Endometrium (tissue), 2 donors: ENCODE measurements around the gene APOO.
"Not testable (repeated sequence)": the region's sequence is repeated elsewhere in the genome, so short reads cannot be mapped to it uniquely, and the experiment has no call there.

ENCODE experiments used
- FAIRE-seq: peaks from 2 replicates; lab custom pipeline; 2012; peaks lifted over from hg19 to GRCh38; lab: Jason Lieb, UNC
- donor health status: control.
- donor health status: control.

APOO gene

GRCh38 chrX:23859238-23859637, 48.5 kb downstream of the APOO start:
- not testable (repeated sequence) for FAIRE-seq

- no peak for FAIRE-seq
Measured at GRCh38 chrX:23857935-23858334, 49.8 kb downstream of the APOO start.

- FAIRE-seq: no peak
Measured at GRCh38 chrX:23857363-23857762, 50.4 kb downstream of the APOO start.

GRCh38 chrX:23855569-23855968, 52.2 kb downstream of the APOO start:
- no peak for FAIRE-seq

GRCh38 chrX:23854945-23855344, 52.8 kb downstream of the APOO start:
- FAIRE-seq: no peak

GRCh38 chrX:23854122-23854521, 53.6 kb downstream of the APOO start:
- no peak for FAIRE-seq

- no peak for FAIRE-seq
Measured at GRCh38 chrX:23851544-23851943, 56.2 kb downstream of the APOO start.

GRCh38 chrX:23849241-23849640, 58.5 kb downstream of the APOO start:
- no peak for FAIRE-seq

GRCh38 chrX:23845351-23845817, 62.4 kb downstream of the APOO start:
- no peak for FAIRE-seq

GRCh38 chrX:23844502-23845138, 63.1 kb downstream of the APOO start:
- FAIRE-seq: no peak

GRCh38 chrX:23841847-23842522, 65.8 kb downstream of the APOO start:
- no peak for FAIRE-seq

GRCh38 chrX:23840674-23841073, 67.1 kb downstream of the APOO start:
- FAIRE-seq: no peak

- no peak for FAIRE-seq
Measured at GRCh38 chrX:23838953-23839352, 68.8 kb downstream of the APOO start.

- FAIRE-seq: no peak
Measured at GRCh38 chrX:23832721-23833120, 75.0 kb downstream of the APOO start.

GRCh38 chrX:23828881-23829280, 78.9 kb downstream of the APOO start:
- FAIRE-seq: no peak

- no peak for FAIRE-seq
Measured at GRCh38 chrX:23826653-23827052, 81.1 kb downstream of the APOO start.

- FAIRE-seq: no peak
Measured at GRCh38 chrX:23826216-23826615, 81.5 kb downstream of the APOO start.

GRCh38 chrX:23825675-23826074, 82.1 kb downstream of the APOO start:
- FAIRE-seq: no peak

- FAIRE-seq: no peak
Measured at GRCh38 chrX:23822841-23823240, 84.9 kb downstream of the APOO start.

GRCh38 chrX:23822397-23822796, 85.3 kb downstream of the APOO start:
- no peak for FAIRE-seq

GRCh38 chrX:23821847-23822246, 85.9 kb downstream of the APOO start:
- no peak for FAIRE-seq

GRCh38 chrX:23820235-23820782, 87.4 kb downstream of the APOO start:
- no peak for FAIRE-seq

- no peak for FAIRE-seq
Measured at GRCh38 chrX:23819385-23820234, 88.1 kb downstream of the APOO start.
